ENCODE measurements around the gene PALLD. TPM values are rescaled to one million over a fixed set of nuclear protein-coding genes. Genes with fewer than 3 reads are reported as not detected.

PALLD gene
- total and polyA plus RNA-seq, 2 of the 8 experiments (the other 6 are each of a cell fraction or from before 2014, with no cell fraction given): 10.5 to 25.0 TPM

DNA sequence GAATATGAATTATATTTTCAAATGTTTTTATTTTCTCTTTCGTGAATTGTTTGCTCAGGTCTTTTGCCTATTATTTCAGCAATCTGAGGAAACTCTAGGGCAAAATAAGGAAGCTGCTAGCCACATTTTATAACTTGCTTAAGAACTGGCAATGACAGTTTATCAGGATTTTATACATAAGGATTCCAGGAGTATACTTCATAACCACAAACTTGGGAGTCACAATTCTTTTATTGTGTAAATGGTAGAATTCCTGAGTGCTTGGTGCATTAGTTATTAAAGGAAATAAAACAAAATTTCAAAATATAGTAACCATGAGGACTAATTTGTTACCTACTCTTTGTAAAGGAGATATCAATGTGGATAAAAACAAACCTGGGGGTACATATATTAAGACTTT lies 54.4 kb downstream of the PALLD start:
- Histone ChIP-seq H2BK20ac (ENCODE audit: low read length) (no peak overlapping the region), H3K27me3 (replicated peaks in 1 of 4; ENCODE audit: control insufficient read depth in 3 of 4, extremely low read depth in 1 of 4, insufficient read depth in 3 of 4, low read length in 3 of 4) (no peaks in the 10 kb centered on the region), H4K20me1 (replicated peaks in 1 of 2; ENCODE audit: control insufficient read depth in 1 of 2, insufficient read depth in 2 of 2, low read length in 2 of 2) (no peaks in the 10 kb centered on the region), H3K23me2 (ENCODE audit: low read depth, low read length) (no peaks in the 10 kb centered on the region), H3K36me3 (ENCODE audit: control insufficient read depth in 2 of 4, insufficient read depth in 4 of 4, low read length in 3 of 4) (no peaks in the 10 kb centered on the region), H3K18ac (ENCODE audit: extremely low read depth, low read length) (no peak overlapping the region), H4K8ac (ENCODE audit: extremely low read depth, insufficient read depth, low read length) (no peak overlapping the region), H3K4me3 (ENCODE audit: extremely low read depth in 1 of 4, insufficient read depth in 2 of 4, low read depth in 3 of 4, low read length in 4 of 4) (no peak overlapping the region), H2BK5ac (ENCODE audit: low read depth, low read length) (no peak overlapping the region), H2AFZ (ENCODE audit: low read length) (no peak overlapping the region), H2AK5ac (ENCODE audit: low read depth, low read length) (no peak overlapping the region), H3K14ac (ENCODE audit: insufficient read length) (no peak overlapping the region), H3K4me2 (ENCODE audit: insufficient read depth in 1 of 2, low read depth in 2 of 2, low read length in 2 of 2) (no peak overlapping the region), H3K79me2 (ENCODE audit: control insufficient read depth in 1 of 2, insufficient read depth in 2 of 2, low read length in 2 of 2) (no peaks in the 10 kb centered on the region), H4K5ac (ENCODE audit: insufficient read length, low read depth, low read length) (no peak overlapping the region), H4K91ac (replicated peaks; ENCODE audit: insufficient read length, low read length) (no peak overlapping the region), H3K79me1 (ENCODE audit: low read depth, low read length) (no peaks in the 10 kb centered on the region), H3K9ac (replicated peaks in 1 of 4; ENCODE audit: extremely low read depth in 1 of 4, low read depth in 3 of 4, low read length in 3 of 4) (no peak overlapping the region), H2BK15ac (ENCODE audit: low read length) (no peak overlapping the region), H3K9me3 (ENCODE audit: insufficient read depth in 2 of 2, low read depth in 1 of 2, low read length in 1 of 2) (no peaks in the 10 kb centered on the region), H3K27ac (ENCODE audit: low read depth, low read length) (no peak overlapping the region), H3K4me1 (replicated peaks in 1 of 4; ENCODE audit: control insufficient read depth in 3 of 4, insufficient read depth in 4 of 4, low read length in 3 of 4) (peaks cover 0 to 2% (median under 1%) of the 10 kb centered on the region in 4 experiments; a peak in 3 of 7 replicates), H3K23ac (ENCODE audit: insufficient read length) (no peak overlapping the region), H2BK12ac (ENCODE audit: low read depth, low read length) (no peak overlapping the region), H3K56ac (replicated peaks; ENCODE audit: insufficient read length, low read depth, low read length) (no peak overlapping the region), H3K4ac (replicated peaks; ENCODE audit: insufficient read length, low read depth, low read length) (no peak overlapping the region), H2BK120ac (replicated peaks; ENCODE audit: low read depth, low read length) (no peak overlapping the region)
- WGBS, 2 experiments (ENCODE audit: extremely low coverage in 1 of 2, insufficient coverage in 1 of 2, insufficient read length in 1 of 2, insufficient replicate concordance in 2 of 2, low coverage in 1 of 2, low lambda C conversion rate in 2 of 2, missing lambda C conversion rate in 1 of 2): 87% methylated on average over 1 of the region's 1 CpG; no CpG with 5 or more reads in 1 of the 2 experiments
- ChIA-PET POLR2A (ENCODE audit: partially characterized antibody) (no interaction called here), CTCF (ENCODE audit: partially characterized antibody) (interaction anchor here (0.6 to 1.9 kb wide), 10 partner anchors 10 to 386 kb away, joined by 3 to 14 read pairs (median 4); no protein-coding TSS in a partner anchor)
- TF ChIP-seq, protein P1, sequence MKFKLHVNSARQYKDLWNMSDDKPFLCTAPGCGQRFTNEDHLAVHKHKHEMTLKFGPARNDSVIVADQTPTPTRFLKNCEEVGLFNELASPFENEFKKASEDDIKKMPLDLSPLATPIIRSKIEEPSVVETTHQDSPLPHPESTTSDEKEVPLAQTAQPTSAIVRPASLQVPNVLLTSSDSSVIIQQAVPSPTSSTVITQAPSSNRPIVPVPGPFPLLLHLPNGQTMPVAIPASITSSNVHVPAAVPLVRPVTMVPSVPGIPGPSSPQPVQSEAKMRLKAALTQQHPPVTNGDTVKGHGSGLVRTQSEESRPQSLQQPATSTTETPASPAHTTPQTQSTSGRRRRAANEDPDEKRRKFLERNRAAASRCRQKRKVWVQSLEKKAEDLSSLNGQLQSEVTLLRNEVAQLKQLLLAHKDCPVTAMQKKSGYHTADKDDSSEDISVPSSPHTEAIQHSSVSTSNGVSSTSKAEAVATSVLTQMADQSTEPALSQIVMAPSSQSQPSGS (IDR thresholded peaks at IDR 0.05; ENCODE audit: low read length): no peak
- TF ChIP-seq CHD2 (IDR thresholded peaks at IDR 0.05; ENCODE audit: low read length): no peak
- no peak for TF ChIP-seq TAF7 (optimal IDR thresholded peaks at IDR 0.05; ENCODE audit: borderline replicate concordance, low read depth, low read length)
- TF ChIP-seq GTF2F1 (IDR thresholded peaks at IDR 0.05; ENCODE audit: borderline replicate concordance, low read depth, low read length): no peak
- TF ChIP-seq JUND (IDR thresholded peaks at IDR 0.05; ENCODE audit: low read length): no peak
- no peak for TF ChIP-seq RAD21 (IDR thresholded peaks at IDR 0.05 in 1 of 2, conservative IDR thresholded peaks at IDR 0.05 in 1 of 2; ENCODE audit: low read depth in 2 of 2, low read length in 2 of 2)
- DNase-seq (ENCODE audit: low read depth in 1 of 2, low spot score in 2 of 2) (no peak), FAIRE-seq (no peak)

All from H1 (cell line).